Activated naive CD8-positive, alpha-beta T cell treated with anti-CD3 and anti-CD28 coated beads, Interleukin-2, amount 50 U/mL, for 24 hours (primary cell): ENCODE data around the gene CERK.
"Not testable (repeated sequence)": the region's sequence is repeated elsewhere in the genome, so short reads cannot be mapped to it uniquely, and the experiment has no call there.

Source experiments
- ATAC-seq: fragments of 150-1000 bp; cut with Tn5 transposase; one replicate; pipeline ENCODE4 v1.10.0; 2021
- DNase-seq: peaks from one replicate; pipeline ENCODE4 v3.0.0; 2021
- H3K27ac Mint-ChIP-seq: one replicate; pipeline ENCODE4 v1.8.0; 2021; ENCODE audit warnings: mild to moderate bottlenecking, mixed read lengths
- H3K27me3 Mint-ChIP-seq: one replicate; pipeline ENCODE4 v1.8.0; 2021; ENCODE audit warnings: mixed read lengths
- H3K36me3 Mint-ChIP-seq: one replicate; pipeline ENCODE4 v1.8.0; 2021; ENCODE audit warnings: low read depth, mixed read lengths
- H3K4me1 Mint-ChIP-seq: one replicate; pipeline ENCODE4 v1.8.0; 2021; ENCODE audit warnings: mixed read lengths
- H3K4me3 Mint-ChIP-seq: one replicate; pipeline ENCODE4 v1.8.0; 2021; ENCODE audit warnings: mild to moderate bottlenecking, moderate library complexity, mixed read lengths
- H3K9me3 Mint-ChIP-seq: one replicate; pipeline ENCODE4 v1.8.0; 2021; ENCODE audit warnings: mixed read lengths

The CERK gene

DNA sequence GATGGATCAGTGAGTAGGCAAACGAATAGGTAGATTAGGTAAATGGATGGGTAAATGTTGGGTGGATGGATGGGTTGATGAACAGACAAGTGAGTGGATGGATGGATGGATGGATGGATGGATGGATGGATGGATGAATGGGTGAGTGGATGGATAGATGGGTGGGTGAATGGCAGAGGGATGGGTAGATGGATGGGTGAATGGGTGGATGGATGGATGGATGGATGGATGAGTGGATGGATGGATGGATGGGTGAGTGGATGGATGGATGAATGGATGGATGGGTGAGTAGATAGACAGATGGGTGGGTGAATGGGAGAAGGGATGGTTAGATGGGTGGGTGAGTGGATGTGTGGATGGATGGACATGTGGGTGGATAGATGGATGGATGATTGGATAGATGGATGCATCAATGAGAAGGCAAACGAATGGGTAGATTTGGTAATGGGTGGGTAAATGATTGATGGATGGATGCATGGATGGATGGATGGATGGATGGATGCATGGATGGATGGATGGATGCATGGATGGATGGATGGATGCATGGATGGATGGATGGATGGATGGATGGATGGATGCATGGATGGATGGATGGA, 89.7 kb downstream of the CERK start:
- not testable (repeated sequence) for DNase-seq, H3K36me3 Mint-ChIP-seq, H3K27ac Mint-ChIP-seq, H3K9me3 Mint-ChIP-seq, H3K27me3 Mint-ChIP-seq, H3K4me3 Mint-ChIP-seq, ATAC-seq
- H3K4me1 Mint-ChIP-seq, result peaks cover 27% of the 10 kb centered on the region

DNA sequence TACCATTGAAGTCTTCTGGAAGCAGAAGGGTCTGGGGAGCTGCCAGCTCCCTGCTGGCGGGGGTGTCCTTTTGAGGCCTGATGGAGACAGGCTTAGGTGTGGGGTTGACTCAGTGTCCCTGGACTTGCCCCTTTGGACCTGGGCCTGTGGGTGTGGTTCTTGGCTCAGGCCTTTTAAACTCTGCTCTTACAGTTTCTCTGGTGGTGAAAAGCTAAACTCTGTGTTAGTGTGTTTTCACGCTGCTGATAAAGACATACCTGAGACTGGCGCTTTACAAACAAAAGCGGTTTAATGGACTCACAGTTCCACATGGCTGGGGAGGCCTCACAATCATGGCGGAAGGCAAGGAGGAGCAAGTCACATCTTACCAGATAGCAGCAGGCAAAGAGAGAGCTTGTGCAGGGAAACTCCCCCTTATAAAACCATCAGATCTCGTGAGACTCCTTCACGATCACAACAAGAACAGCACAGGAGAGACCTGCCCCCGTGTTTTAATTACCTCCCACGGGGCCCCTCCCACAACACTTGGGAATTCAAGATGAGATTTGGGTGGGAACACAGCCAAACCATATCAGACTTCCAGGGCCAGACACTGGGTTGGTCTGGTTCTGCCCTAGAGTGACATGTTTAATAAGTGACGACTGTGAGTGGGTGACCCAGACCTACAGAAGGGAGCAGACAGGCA, 91.4 kb downstream of the CERK start:
- no peaks in the 10 kb centered on the region for H3K36me3 Mint-ChIP-seq
- no peaks in the 10 kb centered on the region for H3K27me3 Mint-ChIP-seq
- H3K9me3 Mint-ChIP-seq, result peaks cover 5% of the 10 kb centered on the region
- DNase-seq (no peak), ATAC-seq (no peak)
- no peak overlapping the region for H3K27ac Mint-ChIP-seq
- H3K4me1 Mint-ChIP-seq, result peaks cover 11% of the 10 kb centered on the region
- no peak overlapping the region for H3K4me3 Mint-ChIP-seq

DNA sequence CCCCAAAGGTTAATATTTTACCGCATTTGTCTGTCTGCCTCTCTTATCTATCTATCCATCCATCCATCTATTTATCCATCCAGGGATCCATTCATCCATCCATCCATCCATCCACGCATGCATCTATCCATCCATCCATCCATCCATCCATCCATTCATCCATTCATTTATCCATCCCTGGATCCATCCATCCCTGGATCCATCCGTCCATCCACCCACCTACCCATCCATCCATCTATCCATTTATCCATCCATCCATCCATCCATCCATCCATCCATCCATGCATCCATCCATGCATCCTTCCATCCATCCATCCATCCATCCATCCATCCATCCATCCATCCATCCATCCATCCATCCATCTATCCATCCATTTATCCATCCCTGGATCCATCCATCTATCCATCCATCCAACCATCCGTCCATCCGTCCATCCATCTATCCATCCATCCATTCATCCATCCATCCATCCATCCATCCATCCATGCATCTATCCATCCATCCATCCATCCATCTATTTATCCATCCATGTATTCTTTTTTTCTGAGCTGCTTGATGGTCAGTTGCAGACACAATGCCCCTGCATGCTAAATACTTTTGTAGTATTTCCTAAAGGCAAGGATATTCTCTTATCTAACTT, 95.1 kb downstream of the CERK start:
- not testable (repeated sequence) for H3K27me3 Mint-ChIP-seq, DNase-seq, H3K36me3 Mint-ChIP-seq, ATAC-seq, H3K27ac Mint-ChIP-seq, H3K4me1 Mint-ChIP-seq, H3K4me3 Mint-ChIP-seq, H3K9me3 Mint-ChIP-seq

DNA sequence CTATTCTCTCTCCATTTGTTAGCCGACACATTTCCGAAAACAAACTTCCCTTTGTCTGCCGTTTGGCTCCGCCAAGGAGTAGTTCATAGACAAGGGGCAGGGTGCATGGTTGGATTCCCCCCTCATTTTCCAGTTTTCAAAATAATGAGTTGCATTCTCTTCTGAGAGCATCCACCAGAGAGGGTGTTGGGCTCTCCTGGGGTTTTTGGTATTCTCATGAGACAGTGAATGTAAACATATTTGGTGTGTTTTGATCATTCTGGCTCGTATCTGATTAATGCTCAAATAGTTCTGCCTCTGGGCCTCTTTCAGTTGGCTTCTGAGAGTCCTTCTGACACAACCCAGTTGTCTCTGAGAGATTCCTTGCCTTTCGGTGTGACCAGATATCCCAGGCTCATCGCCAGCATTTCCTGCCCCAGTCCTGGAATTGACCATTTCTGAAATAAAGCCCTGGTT, 96.2 kb downstream of the CERK start:
- Mint-ChIP-seq H3K27ac (no peak overlapping the region), H3K27me3 (no peaks in the 10 kb centered on the region), H3K4me3 (no peak overlapping the region), H3K9me3 (peaks cover 5% of the 10 kb centered on the region), H3K36me3 (no peaks in the 10 kb centered on the region), H3K4me1 (peaks cover 1% of the 10 kb centered on the region)
- no peak for DNase-seq
- ATAC-seq, result no peak

DNA sequence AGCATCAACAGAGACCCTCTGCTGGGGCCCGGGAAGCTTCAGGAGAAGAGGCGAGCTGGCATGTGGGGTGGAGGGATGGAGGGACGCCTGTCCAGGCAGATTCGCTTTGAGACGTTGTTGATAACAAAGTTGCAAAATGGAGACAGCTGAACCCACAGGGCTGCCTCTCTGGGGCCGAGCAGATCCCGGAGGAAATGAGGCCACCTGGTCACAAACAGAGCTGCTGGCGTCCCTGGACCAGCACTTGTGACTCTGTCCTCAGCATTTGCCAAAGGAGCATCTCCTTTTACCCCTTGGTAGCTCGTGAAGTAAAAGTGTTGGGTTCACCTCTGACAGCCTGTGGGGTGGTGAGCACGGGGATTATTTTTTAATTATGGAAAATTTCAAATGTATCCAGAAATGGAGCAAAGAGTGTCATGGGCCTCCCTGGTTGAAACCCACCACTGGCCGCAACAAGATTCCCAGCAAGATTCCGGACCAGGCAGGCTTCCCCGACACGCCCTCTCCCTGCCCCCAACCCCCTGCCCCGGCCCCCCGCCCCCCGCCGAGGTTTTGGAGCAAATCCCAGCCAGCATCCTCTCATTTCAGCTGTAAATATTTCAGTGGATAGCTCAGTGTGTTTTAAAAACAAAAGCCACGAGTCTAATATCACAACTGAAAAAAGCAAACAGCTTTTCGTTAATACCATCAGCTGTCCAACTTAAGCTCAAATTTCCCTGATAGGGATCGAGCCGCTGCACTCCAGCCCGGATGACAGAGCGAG, 97.6 kb downstream of the CERK start:
- no peaks in the 10 kb centered on the region for H3K27me3 Mint-ChIP-seq
- H3K4me1 Mint-ChIP-seq, result peaks cover 1% of the 10 kb centered on the region
- DNase-seq (no peak), ATAC-seq (no peak)
- no peak overlapping the region for H3K4me3 Mint-ChIP-seq
- H3K9me3 Mint-ChIP-seq, result peaks cover 5% of the 10 kb centered on the region
- no peak overlapping the region for H3K27ac Mint-ChIP-seq
- no peaks in the 10 kb centered on the region for H3K36me3 Mint-ChIP-seq

DNA sequence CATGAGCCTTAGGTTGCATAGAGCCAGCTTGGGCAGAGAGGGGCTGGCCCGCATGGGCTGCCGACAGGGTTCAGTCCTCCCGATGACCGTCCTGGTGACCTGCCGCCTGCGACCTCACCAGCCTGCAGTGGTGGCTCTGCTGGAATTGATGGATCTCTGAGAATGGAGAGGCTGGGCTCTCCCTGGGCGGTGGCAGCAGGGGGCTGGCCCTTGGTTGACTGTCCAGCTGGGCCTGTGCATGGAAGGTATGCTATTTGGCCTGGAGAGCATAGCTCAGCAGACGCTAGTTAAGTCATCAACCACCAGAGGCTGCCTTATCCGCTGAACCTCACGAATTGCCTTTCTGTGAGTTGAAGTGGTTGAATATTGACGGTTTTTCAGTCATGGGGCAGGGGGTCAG, 98.2 kb downstream of the CERK start:
- DNase-seq (no peak), ATAC-seq (no peak)
- Mint-ChIP-seq H3K4me1 (peaks cover 1% of the 10 kb centered on the region), H3K27me3 (no peaks in the 10 kb centered on the region), H3K36me3 (no peaks in the 10 kb centered on the region), H3K4me3 (no peak overlapping the region), H3K27ac (no peak overlapping the region), H3K9me3 (peaks cover 5% of the 10 kb centered on the region)

DNA sequence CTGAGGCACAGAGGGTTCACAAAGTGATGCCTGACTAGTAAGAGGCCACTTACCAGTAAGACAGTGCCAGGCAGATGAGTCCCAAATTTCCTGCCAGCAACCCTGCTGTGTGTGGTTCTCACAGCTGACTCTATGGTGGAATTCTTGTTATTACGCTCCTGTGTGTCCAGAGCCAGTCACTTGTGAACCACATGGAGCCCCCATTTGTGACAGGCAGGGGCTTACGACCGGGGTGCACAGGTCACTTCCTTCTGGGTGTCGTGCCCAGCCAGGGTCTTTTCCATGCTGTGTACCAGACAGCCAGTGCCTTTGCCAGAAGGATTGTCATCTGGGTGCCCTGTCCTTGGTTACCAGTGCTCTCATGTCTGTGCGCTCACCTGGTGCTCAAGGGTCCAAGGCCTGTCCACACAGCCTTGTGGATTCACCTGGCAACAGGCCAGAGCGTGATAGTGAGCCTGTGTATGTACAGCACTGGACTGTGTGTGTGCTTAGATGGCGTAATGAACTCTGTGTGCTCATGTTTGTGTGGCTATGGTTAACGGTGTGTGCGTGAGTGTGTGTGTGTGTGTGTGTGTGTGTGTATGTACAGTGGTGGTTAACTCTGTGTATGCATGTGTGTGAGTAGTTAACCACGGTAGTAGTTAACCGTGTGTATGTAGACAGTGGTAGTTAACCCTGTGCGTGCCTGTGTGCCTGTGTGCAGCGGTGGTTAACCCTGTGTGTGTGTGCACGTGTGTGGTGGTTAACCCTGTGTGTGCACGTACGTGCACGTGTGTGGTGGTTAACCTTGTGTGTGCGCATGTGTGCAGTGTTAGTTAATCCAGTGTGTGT, 99.2 kb downstream of the CERK start:
- no peak overlapping the region for H3K27ac Mint-ChIP-seq
- no peaks in the 10 kb centered on the region for H3K27me3 Mint-ChIP-seq
- DNase-seq (no peak), ATAC-seq (no peak)
- H3K4me1 Mint-ChIP-seq, result peaks cover 1% of the 10 kb centered on the region
- H3K4me3 Mint-ChIP-seq, result no peak overlapping the region
- H3K9me3 Mint-ChIP-seq, result peaks cover 5% of the 10 kb centered on the region
- no peaks in the 10 kb centered on the region for H3K36me3 Mint-ChIP-seq

DNA sequence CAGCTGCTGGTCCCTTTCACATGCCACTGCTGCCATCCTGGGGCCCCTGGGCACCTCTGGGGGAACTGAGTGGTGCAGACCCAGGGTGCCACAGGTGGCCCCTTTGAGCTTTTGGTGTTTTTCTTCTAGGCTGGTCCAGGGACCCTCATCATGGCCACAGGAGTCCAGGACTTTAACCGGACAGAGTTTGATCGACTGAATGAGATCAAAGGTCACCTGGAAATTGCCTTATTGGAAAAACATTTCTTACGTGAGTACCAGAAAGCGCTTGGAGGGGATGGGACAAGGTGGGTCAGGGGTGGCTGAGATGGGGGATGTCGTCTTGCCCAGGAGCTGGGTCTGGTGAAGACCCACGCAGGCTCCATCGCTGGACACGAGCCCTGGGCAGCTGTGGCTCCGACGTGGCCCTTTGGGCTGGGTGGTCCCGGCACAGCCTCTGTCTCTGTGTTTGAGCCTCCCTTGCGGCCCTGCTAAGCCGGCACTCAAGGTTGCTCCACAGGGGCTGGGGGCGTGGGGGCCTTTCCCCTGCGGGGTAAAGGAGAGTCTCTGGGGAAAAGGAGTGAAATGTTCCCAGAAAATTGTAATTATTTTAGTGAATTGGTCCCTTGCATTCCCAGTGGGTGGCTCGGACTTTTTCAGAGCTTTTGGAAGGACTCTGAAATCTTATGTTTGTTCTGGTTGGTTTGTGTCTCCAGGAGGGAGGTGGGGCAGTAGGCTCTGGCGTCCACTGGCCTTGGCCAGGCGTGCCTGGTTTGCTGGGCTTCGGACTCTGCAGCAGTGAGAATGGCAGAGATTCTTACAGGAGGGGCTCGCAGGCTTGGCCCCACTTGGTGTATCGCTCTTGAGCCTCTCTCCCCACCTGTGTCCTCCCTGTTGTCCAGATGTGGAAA, 100.1 kb downstream of the CERK start:
- Mint-ChIP-seq H3K27ac (no peak overlapping the region), H3K27me3 (no peaks in the 10 kb centered on the region), H3K9me3 (peaks cover 1% of the 10 kb centered on the region), H3K4me3 (no peak overlapping the region), H3K4me1 (peaks cover 1% of the 10 kb centered on the region), H3K36me3 (no peaks in the 10 kb centered on the region)
- no peak for ATAC-seq
- no peak for DNase-seq

DNA sequence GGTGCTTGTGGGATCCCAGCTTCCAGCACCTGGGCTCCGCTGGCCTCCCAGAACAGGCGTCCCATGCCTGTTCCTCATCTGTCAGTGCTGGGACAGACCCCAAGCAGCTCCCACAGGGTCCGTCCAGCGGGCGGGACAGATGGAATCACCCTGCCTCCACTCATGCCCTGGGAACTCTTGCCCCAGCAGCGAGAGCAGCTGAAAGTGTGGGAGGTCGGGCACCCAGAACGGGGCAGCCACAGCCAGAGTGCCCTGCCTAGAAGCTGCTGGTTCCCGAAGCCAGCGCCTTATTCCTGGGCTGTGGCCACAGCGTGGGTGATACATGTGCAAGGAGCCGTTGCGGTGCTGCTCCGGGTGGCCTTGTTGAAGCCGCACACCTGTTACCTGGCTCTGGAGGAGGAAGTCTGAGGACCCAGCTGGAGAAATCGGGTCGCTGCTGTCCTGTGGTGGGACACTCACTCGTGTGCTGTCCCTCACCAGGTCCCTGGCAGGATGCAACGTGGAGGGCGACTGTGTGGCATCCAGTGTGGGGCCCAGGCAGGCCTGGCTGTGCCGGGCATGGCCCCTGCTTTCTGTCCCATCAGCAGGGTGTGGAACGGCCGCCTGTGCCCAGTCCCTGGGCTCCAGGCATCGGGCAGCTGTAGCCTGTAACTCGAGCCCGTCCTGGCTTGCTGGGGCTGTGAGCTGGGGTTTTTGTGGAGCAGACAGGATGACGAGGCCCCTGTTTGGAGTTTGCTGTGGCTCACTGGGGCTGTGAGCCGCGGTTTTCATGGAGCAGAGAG, 101.6 kb downstream of the CERK start:
- H3K9me3 Mint-ChIP-seq, result no peaks in the 10 kb centered on the region
- peaks cover 1% of the 10 kb centered on the region for H3K4me1 Mint-ChIP-seq
- no peak overlapping the region for H3K4me3 Mint-ChIP-seq
- H3K36me3 Mint-ChIP-seq, result no peaks in the 10 kb centered on the region
- no peak for ATAC-seq
- no peaks in the 10 kb centered on the region for H3K27me3 Mint-ChIP-seq
- no peak overlapping the region for H3K27ac Mint-ChIP-seq
- no peak for DNase-seq

DNA sequence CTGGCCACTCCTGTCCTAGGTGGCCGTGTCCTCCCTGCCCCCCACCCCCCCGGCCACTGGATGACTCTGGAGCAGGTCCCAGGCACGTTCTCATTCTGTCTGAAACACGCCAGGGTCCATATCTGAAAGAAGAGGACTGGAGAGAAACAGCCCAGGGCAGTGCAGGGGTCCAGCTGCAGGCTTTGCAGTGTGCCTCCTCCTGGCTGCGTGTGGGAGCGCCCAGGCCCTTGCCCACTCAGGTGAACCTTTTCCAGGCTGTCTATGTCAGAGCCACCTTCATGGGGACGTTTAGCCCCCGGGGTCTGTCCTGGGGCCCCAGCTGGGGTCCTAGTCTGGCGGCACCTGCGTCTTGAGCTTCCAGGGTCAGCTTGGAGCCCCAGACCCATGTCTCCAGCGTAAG, 102.3 kb downstream of the CERK start:
- peaks cover 1% of the 10 kb centered on the region for H3K4me1 Mint-ChIP-seq
- no peak overlapping the region for H3K4me3 Mint-ChIP-seq
- H3K36me3 Mint-ChIP-seq, result no peaks in the 10 kb centered on the region
- ATAC-seq (no peak), DNase-seq (no peak)
- no peaks in the 10 kb centered on the region for H3K27me3 Mint-ChIP-seq
- H3K27ac Mint-ChIP-seq, result no peak overlapping the region
- no peaks in the 10 kb centered on the region for H3K9me3 Mint-ChIP-seq

DNA sequence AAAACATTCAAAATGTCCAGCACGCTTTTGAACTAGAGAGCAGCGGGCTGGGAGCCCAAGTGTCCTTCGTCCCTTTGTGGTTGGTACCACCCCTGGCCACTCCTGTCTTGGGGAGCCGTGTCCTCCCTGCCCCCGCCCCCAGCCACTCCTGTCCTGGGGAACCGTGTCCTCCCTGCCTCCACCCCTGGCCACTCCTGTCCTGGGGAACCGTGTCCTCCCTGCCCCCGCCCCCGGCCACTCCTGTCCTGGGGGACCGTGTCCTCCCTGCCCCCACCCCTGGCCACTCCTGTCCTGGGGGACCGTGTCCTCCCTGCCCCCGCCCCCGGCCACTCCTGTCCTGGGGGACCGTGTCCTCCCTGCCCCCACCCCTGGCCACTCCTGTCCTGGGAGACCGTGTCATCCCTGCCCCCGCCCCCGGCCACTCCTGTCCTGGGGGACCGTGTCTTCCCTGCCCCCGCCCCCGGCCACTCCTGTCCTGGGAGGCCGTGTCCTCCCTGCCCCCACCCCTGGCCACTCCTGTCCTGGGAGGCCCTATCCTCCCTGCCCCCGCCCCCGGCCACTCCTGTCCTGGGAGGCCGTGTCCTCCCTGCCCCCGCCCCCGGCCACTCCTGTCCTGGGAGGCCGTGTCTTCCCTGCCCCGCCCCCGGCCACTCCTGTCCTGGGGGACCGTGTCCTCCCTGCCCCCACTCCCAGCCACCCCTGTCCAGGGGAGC, 102.9 kb downstream of the CERK start:
- not testable (repeated sequence) for H3K9me3 Mint-ChIP-seq, ATAC-seq, H3K27ac Mint-ChIP-seq, DNase-seq, H3K36me3 Mint-ChIP-seq, H3K4me3 Mint-ChIP-seq, H3K27me3 Mint-ChIP-seq, H3K4me1 Mint-ChIP-seq
